ENCODE data around the gene RABGAP1L.

- TF ChIP-seq, protein P1, sequence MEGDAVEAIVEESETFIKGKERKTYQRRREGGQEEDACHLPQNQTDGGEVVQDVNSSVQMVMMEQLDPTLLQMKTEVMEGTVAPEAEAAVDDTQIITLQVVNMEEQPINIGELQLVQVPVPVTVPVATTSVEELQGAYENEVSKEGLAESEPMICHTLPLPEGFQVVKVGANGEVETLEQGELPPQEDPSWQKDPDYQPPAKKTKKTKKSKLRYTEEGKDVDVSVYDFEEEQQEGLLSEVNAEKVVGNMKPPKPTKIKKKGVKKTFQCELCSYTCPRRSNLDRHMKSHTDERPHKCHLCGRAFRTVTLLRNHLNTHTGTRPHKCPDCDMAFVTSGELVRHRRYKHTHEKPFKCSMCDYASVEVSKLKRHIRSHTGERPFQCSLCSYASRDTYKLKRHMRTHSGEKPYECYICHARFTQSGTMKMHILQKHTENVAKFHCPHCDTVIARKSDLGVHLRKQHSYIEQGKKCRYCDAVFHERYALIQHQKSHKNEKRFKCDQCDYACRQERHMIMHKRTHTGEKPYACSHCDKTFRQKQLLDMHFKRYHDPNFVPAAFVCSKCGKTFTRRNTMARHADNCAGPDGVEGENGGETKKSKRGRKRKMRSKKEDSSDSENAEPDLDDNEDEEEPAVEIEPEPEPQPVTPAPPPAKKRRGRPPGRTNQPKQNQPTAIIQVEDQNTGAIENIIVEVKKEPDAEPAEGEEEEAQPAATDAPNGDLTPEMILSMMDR (IDR thresholded peaks at IDR 0.05): no peak
- TF ChIP-seq POLR2A (IDR thresholded peaks at IDR 0.05): no peak
Observed at GRCh38 chr1:174713796-174714195, 554.5 kb downstream of the RABGAP1L start.

All from thyroid gland (tissue), 4 donors.